OCI-LY7 (cell line): ENCODE measurements around the gene NBEAL1. TPM values are rescaled to one million over a fixed set of nuclear protein-coding genes. Genes with fewer than 3 reads are reported as not detected.

Experiments
- BruUV-seq: library from RNA; stranded (reverse); fragments of 400-500 nt; replicated peaks from 2 replicates; lab custom pipeline; 2021; lab: Mats Ljungman, UMichigan
- CTCF ChIA-PET: fragments of 300-600 bp; sonication (Branson Sonifier 250); formaldehyde crosslinking; loops from one replicate; lab custom pipeline; 2022; ENCODE audit warnings: antibody characterized with exemption; ENCODE audit not compliant: unreplicated experiment; lab: Charles Lee
- POLR2A ChIA-PET: fragments of 300-600 bp; sonication (Branson Sonifier 250); formaldehyde crosslinking; loops from one replicate; lab custom pipeline; 2022; ENCODE audit warnings: antibody characterized with exemption; lab: Charles Lee
- DNase-seq: peaks from one replicate; pipeline ENCODE4 v3.0.0-alpha.2; 2015; ENCODE audit warnings: low spot score
- H2AFZ ChIP-seq: fragments of 200-600 bp; sonication (generic), shearing (Covaris generic); 2 replicates; pipeline ENCODE4 v1.6.1; 2014; ENCODE audit warnings: mild to moderate bottlenecking, antibody characterized with exemption, low read length, moderate library complexity
- H3K27ac ChIP-seq: fragments of 200-600 bp; sonication (generic); 2 replicates; pipeline ENCODE4 v1.5.1; 2014; ENCODE audit warnings: mixed run types, low read depth, mild to moderate bottlenecking, moderate library complexity, low read length, inconsistent platforms; ENCODE audit not compliant: poor library complexity, severe bottlenecking
- H3K36me3 ChIP-seq: fragments of 200-600 bp; sonication (generic); 2 replicates; pipeline ENCODE4 v1.6.1; 2014; ENCODE audit warnings: mild to moderate bottlenecking, antibody characterized with exemption, low read length, moderate library complexity, mixed read lengths; ENCODE audit not compliant: insufficient read depth
- H3K4me1 ChIP-seq: fragments of 200-600 bp; sonication (generic); 2 replicates; pipeline ENCODE4 v1.5.1; 2014; ENCODE audit warnings: mild to moderate bottlenecking, low read length; ENCODE audit not compliant: insufficient read depth, poor library complexity, severe bottlenecking
- H3K4me2 ChIP-seq: fragments of 200-600 bp; sonication (generic); 2 replicates; pipeline ENCODE4 v1.6.1; 2014; ENCODE audit warnings: mild to moderate bottlenecking, low read length
- H3K4me3 ChIP-seq: fragments of 200-600 bp; sonication (generic); 2 replicates; pipeline ENCODE4 v1.5.1; 2014; ENCODE audit warnings: mild to moderate bottlenecking, low read depth, low read length; ENCODE audit not compliant: poor library complexity, severe bottlenecking
- H3K79me2 ChIP-seq: fragments of 200-600 bp; sonication (generic); 2 replicates; pipeline ENCODE4 v1.6.1; 2016; ENCODE audit warnings: low read depth, mild to moderate bottlenecking, low read length, moderate library complexity, mixed read lengths; ENCODE audit not compliant: insufficient read depth
- H3K9me2 ChIP-seq: fragments of 200-600 bp; sonication (generic); 2 replicates; pipeline ENCODE4 v1.6.1; 2016; ENCODE audit warnings: mild to moderate bottlenecking, low read length, mixed read lengths; ENCODE audit not compliant: insufficient read depth
- H3K9me3 ChIP-seq: fragments of 200-600 bp; sonication (generic); 2 replicates; pipeline ENCODE4 v1.6.1; 2014; ENCODE audit warnings: mild to moderate bottlenecking, mixed run types, low read length, mixed read lengths
- H4K20me1 ChIP-seq: fragments of 200-600 bp; sonication (generic); 2 replicates; pipeline ENCODE4 v1.6.1; 2014; ENCODE audit warnings: mild to moderate bottlenecking, antibody characterized with exemption, low read length, moderate library complexity, mixed read lengths; ENCODE audit not compliant: insufficient read depth
- EZH2phosphoT487 ChIP-seq: fragments of 200-600 bp; sonication (generic); IDR thresholded peaks from 2 replicates; pipeline ENCODE4 v1.6.1; 2018; ENCODE audit warnings: low read depth, borderline replicate concordance, mild to moderate bottlenecking, mixed run types, antibody characterized with exemption, low read length, moderate library complexity, mixed read lengths
- intact Hi-C: fragments of 100-400 bp; cut with micrococcal nuclease; formaldehyde crosslinking; loops from one replicate; pipeline ENCODE4 v1.10.0; 2022; ENCODE audit not compliant: unreplicated experiment
- total RNA-seq, 2 experiments: library from RNA; depleted of rRNA in 1 of 2; stranded (reverse); fragments of >200 nt in 1 of 2; shearing (Covaris generic) in 1 of 2; gene quantifications; 2 replicates each; pipeline ENCODE4 v1.2.3, GENCODE V29; 2014 to 2022
- TF ChIP-seq, protein P1 (sequence below): fragments of 200-600 bp; sonication (generic); conservative IDR thresholded peaks from 2 replicates; pipeline ENCODE4 v1.5.1; 2014; ENCODE audit warnings: mild to moderate bottlenecking, antibody characterized with exemption, low read length, moderate library complexity, mixed read lengths

Gene NBEAL1
- total RNA-seq, 2 experiments from 2014 or later, result 5.9 to 10.4 TPM

- intact Hi-C loops, result loop anchor here (2.0 to 5.0 kb wide), 6 partner anchors 194 to 971 kb away; partner anchors contain the start of genes NBEAL1 and NOP58
- H3K4me2 ChIP-seq, result peak overlapping the region; percentile 76
- H2AFZ ChIP-seq, result peak overlapping the region; percentile 63; the same call in 1 of the 2 replicates
- ChIA-PET CTCF (no interaction called here), POLR2A (interaction anchor here (0.5 to 2.0 kb wide), 9 partner anchors 20 to 1600 kb away, joined by 3 to 9 read pairs (median 4); partner anchors contain the start of genes CARF and WDR12)
- no peaks in the 10 kb centered on the region for H3K9me3 ChIP-seq
- no peak for TF ChIP-seq EZH2phosphoT487
- H4K20me1 ChIP-seq, result peaks cover 5% of the 10 kb centered on the region; the same call in 1 of the 2 replicates
- no peaks in the 10 kb centered on the region for H3K9me2 ChIP-seq
- peak; percentile 31 for DNase-seq
- BruUV-seq, result no TSS peak
- H3K27ac ChIP-seq, result peak overlapping the region; percentile 86
- peak overlapping the region; percentile 75 for H3K4me3 ChIP-seq
- peaks cover 23% of the 10 kb centered on the region for H3K79me2 ChIP-seq
- peaks cover 14% of the 10 kb centered on the region for H3K4me1 ChIP-seq
- peaks cover 16% of the 10 kb centered on the region for H3K36me3 ChIP-seq
Measured at GRCh38 chr2:203238292-203238703, 223.6 kb downstream of the NBEAL1 start.

GRCh38 chr2:203238704-203239526 lies 224.2 kb downstream of the NBEAL1 start, which contains the start of gene CYP20A1:
TSS of gene CYP20A1 (plus strand) at chr2:203239018. CDS start at chr2:203239063, 45 bp downstream.
- peak within 1 kb of the TSS; percentile 86 for H3K27ac ChIP-seq
- no TSS peak for BruUV-seq
- no peak for TF ChIP-seq EZH2phosphoT487
- TF ChIP-seq, protein P1, sequence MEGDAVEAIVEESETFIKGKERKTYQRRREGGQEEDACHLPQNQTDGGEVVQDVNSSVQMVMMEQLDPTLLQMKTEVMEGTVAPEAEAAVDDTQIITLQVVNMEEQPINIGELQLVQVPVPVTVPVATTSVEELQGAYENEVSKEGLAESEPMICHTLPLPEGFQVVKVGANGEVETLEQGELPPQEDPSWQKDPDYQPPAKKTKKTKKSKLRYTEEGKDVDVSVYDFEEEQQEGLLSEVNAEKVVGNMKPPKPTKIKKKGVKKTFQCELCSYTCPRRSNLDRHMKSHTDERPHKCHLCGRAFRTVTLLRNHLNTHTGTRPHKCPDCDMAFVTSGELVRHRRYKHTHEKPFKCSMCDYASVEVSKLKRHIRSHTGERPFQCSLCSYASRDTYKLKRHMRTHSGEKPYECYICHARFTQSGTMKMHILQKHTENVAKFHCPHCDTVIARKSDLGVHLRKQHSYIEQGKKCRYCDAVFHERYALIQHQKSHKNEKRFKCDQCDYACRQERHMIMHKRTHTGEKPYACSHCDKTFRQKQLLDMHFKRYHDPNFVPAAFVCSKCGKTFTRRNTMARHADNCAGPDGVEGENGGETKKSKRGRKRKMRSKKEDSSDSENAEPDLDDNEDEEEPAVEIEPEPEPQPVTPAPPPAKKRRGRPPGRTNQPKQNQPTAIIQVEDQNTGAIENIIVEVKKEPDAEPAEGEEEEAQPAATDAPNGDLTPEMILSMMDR, result peak; percentile 52

GRCh38 chr2:203240491-203240890 lies 225.8 kb downstream of the NBEAL1 start:
- Histone ChIP-seq H4K20me1 (peaks cover 5% of the 10 kb centered on the region; the same call in 1 of the 2 replicates), H3K4me2 (peak overlapping the region; percentile 76), H3K9me2 (no peaks in the 10 kb centered on the region), H3K4me1 (peaks cover 14% of the 10 kb centered on the region), H3K36me3 (peaks cover 22% of the 10 kb centered on the region), H3K79me2 (peaks cover 26% of the 10 kb centered on the region), H3K4me3 (peak overlapping the region; percentile 75), H3K9me3 (no peaks in the 10 kb centered on the region), H2AFZ (no peak overlapping the region), H3K27ac (no peak overlapping the region)
- DNase-seq, result peak; percentile 23
- no peak for TF ChIP-seq EZH2phosphoT487
- TF ChIP-seq, protein P1, result no peak
- intact Hi-C loops, result no loop called here
- POLR2A ChIA-PET, result interaction anchor here (1.1 kb wide), 1 partner anchor 30 kb away, joined by 5 read pairs; no protein-coding TSS in a partner anchor
- CTCF ChIA-PET, result no interaction called here
- BruUV-seq, result no TSS peak

More at GRCh38 chr2:203238704-203239526, 224.2 kb downstream of the NBEAL1 start, which contains the start of gene CYP20A1:
- peak within 1 kb of the TSS; percentile 75 for H3K4me3 ChIP-seq
- H3K9me2 ChIP-seq, result no peaks in the 10 kb centered on the region
- H3K4me1 ChIP-seq, result peaks cover 14% of the 10 kb centered on the region
- DNase-seq, result peak; percentile 96
- peak within 1 kb of the TSS; percentile 63 for H2AFZ ChIP-seq
- H3K4me2 ChIP-seq, result peak within 1 kb of the TSS; percentile 76
- ChIA-PET CTCF (no interaction called here), POLR2A (interaction anchor here (0.5 to 2.0 kb wide), 10 partner anchors 10 to 1601 kb away, joined by 3 to 9 read pairs (median 4); no protein-coding TSS in a partner anchor)
- intact Hi-C loops, result loop anchor here (1.0 to 5.0 kb wide), 8 partner anchors 89 to 972 kb away; partner anchors contain the start of genes ABI2, NBEAL1, NOP58 and WDR12
- H3K9me3 ChIP-seq, result no peaks in the 10 kb centered on the region
- peaks cover 23% of the 10 kb centered on the region for H3K79me2 ChIP-seq
- peaks cover 5% of the 10 kb centered on the region; the same call in 1 of the 2 replicates for H4K20me1 ChIP-seq
- H3K36me3 ChIP-seq, result peaks cover 19% of the 10 kb centered on the region
